HG02970 (cell line): Measurements from ENCODE around the gene SRRM2.

Experiments
- ATAC-seq: cut with Tn5 transposase; IDR thresholded peaks from one replicate; pipeline ENCODE4 v1.9.1; 2021; ENCODE audit warnings: mild to moderate bottlenecking, moderate library complexity, moderate number of reproducible peaks; ENCODE audit not compliant: unreplicated experiment, low FRiP score

The SRRM2 gene

GRCh38 chr16:2757344-2757743 lies 4.9 kb downstream of the SRRM2 start:
- no peak for ATAC-seq

GRCh38 chr16:2761472-2761871 lies 9.0 kb downstream of the SRRM2 start:
- no peak for ATAC-seq

- no peak for ATAC-seq
Measured at GRCh38 chr16:2761886-2762583, 9.6 kb downstream of the SRRM2 start.

GRCh38 chr16:2762711-2763110 lies 10.3 kb downstream of the SRRM2 start:
- ATAC-seq = no peak

- no peak for ATAC-seq
Measured at GRCh38 chr16:2763173-2763572, 10.7 kb downstream of the SRRM2 start.

GRCh38 chr16:2764718-2765117 lies 12.3 kb downstream of the SRRM2 start:
- ATAC-seq = no peak

- ATAC-seq = no peak
Measured at GRCh38 chr16:2765462-2766404, 13.3 kb downstream of the SRRM2 start.

GRCh38 chr16:2766430-2767139 lies 14.1 kb downstream of the SRRM2 start:
- ATAC-seq = no peak

- ATAC-seq = no peak
Measured at GRCh38 chr16:2767140-2767731, 14.8 kb downstream of the SRRM2 start.

- no peak for ATAC-seq
Measured at GRCh38 chr16:2767891-2768290, 15.5 kb downstream of the SRRM2 start.

- no peak for ATAC-seq
Measured at GRCh38 chr16:2768403-2769089, 16.1 kb downstream of the SRRM2 start.

GRCh38 chr16:2769100-2769529 lies 16.7 kb downstream of the SRRM2 start:
- no peak for ATAC-seq

GRCh38 chr16:2769675-2770056 lies 17.2 kb downstream of the SRRM2 start:
- ATAC-seq = no peak

GRCh38 chr16:2770057-2770951 lies 17.9 kb downstream of the SRRM2 start:
- no peak for ATAC-seq

- ATAC-seq = no peak
Measured at GRCh38 chr16:2771496-2772402, 19.3 kb downstream of the SRRM2 start.

GRCh38 chr16:2773188-2773968 lies 20.9 kb downstream of the SRRM2 start:
- ATAC-seq = no peak

- no peak for ATAC-seq
Measured at GRCh38 chr16:2774161-2774891, 21.9 kb downstream of the SRRM2 start.
